OCI-LY3 (cell line): ENCODE measurements around the gene COMMD3.

Experiments
- EZH2phosphoT487 ChIP-seq: fragments of 200-600 bp; shearing (Covaris generic); IDR thresholded peaks from 2 replicates; pipeline ENCODE4 v1.6.1; 2018; ENCODE audit warnings: antibody characterized with exemption, mixed run types, low read depth
- TF ChIP-seq, protein P1 (sequence below): fragments of 200-600, 300-600 bp; sonication (generic); IDR thresholded peaks from 2 replicates; pipeline ENCODE4 v1.5.1; 2014; ENCODE audit warnings: antibody characterized with exemption, low read length, low read depth

DNA sequence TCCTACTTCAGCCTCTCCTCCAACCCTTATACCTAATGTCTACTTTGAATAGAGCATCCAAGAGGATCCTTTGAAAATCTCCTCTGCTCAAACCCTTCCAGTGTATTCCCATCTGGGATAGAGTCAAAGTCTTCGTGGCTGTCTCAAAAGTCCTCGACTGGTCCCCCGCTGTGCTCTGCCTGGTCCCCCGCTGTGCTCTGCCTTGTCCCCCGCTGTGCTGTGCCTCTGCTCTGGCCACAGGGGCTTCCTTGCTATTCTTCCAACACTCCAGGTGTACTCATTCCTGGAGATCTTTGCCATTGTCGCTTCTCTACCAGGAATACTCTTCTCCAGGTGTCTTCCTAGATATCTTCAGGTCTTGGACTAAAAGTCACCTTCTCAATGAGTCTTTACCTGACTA, 36.1 kb upstream of the COMMD3 start:
- TF ChIP-seq, protein P1, sequence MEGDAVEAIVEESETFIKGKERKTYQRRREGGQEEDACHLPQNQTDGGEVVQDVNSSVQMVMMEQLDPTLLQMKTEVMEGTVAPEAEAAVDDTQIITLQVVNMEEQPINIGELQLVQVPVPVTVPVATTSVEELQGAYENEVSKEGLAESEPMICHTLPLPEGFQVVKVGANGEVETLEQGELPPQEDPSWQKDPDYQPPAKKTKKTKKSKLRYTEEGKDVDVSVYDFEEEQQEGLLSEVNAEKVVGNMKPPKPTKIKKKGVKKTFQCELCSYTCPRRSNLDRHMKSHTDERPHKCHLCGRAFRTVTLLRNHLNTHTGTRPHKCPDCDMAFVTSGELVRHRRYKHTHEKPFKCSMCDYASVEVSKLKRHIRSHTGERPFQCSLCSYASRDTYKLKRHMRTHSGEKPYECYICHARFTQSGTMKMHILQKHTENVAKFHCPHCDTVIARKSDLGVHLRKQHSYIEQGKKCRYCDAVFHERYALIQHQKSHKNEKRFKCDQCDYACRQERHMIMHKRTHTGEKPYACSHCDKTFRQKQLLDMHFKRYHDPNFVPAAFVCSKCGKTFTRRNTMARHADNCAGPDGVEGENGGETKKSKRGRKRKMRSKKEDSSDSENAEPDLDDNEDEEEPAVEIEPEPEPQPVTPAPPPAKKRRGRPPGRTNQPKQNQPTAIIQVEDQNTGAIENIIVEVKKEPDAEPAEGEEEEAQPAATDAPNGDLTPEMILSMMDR = no peak
- no peak for TF ChIP-seq EZH2phosphoT487
